GM12892 (cell line): ENCODE measurements around the gene TMEM131.

ENCODE experiments used
- POLR2A ChIP-seq: IDR thresholded peaks from 2 replicates; pipeline ENCODE4 v1.6.1; 2011; ENCODE audit warnings: low read depth, low read length, control low read depth
- POLR2AphosphoS5 ChIP-seq: IDR thresholded peaks from 2 replicates; pipeline ENCODE4 v1.6.1; 2011; ENCODE audit warnings: low read depth, low read length, control low read depth
- TAF1 ChIP-seq: IDR thresholded peaks from 2 replicates; pipeline ENCODE4 v1.6.1; 2011; ENCODE audit warnings: low read depth, mild to moderate bottlenecking, control low read depth, low read length, borderline replicate concordance

- TF ChIP-seq POLR2A (no peak), TAF1 (no peak), POLR2AphosphoS5 (no peak)
These were observed 25.3 kb downstream of the TMEM131 start for GRCh38 chr2:97970293-97971060.
